H9 (cell line): ENCODE measurements around the gene SNAI1. TPM values are rescaled to one million over a fixed set of nuclear protein-coding genes. Genes with fewer than 3 reads are reported as not detected.
A peak's percentile ranks its signal among the peaks of the same experiment; 100 is the strongest.

Source experiments
- DNase-seq: peaks from one replicate; pipeline ENCODE4 v3.0.0-alpha.2; 2017
- H2AFZ ChIP-seq: one replicate; pipeline ENCODE4 v1.6.1; 2013; ENCODE audit warnings: mild to moderate bottlenecking, low read length, control low read depth, moderate library complexity
- H2AK5ac ChIP-seq: 2 replicates; pipeline ENCODE4 v1.6.1; 2013; ENCODE audit warnings: low read length, control low read depth, mixed read lengths; ENCODE audit not compliant: insufficient read length
- H2BK120ac ChIP-seq: one replicate; pipeline ENCODE4 v1.6.1; 2013; ENCODE audit warnings: low read depth, mild to moderate bottlenecking, low read length, control low read depth, inconsistent platforms; ENCODE audit not compliant: poor library complexity, severe bottlenecking
- H2BK12ac ChIP-seq: 2 replicates; pipeline ENCODE4 v1.6.1; 2013; ENCODE audit warnings: low read length, control low read depth, mixed read lengths, low read depth; ENCODE audit not compliant: insufficient read length
- H2BK15ac ChIP-seq: 2 replicates; pipeline ENCODE4 v1.6.1; 2013; ENCODE audit warnings: low read depth, low read length, control low read depth
- H2BK20ac ChIP-seq: one replicate; pipeline ENCODE4 v1.6.1; 2013; ENCODE audit warnings: low read depth, mild to moderate bottlenecking, low read length, control low read depth, inconsistent platforms; ENCODE audit not compliant: poor library complexity, severe bottlenecking
- H2BK5ac ChIP-seq: 2 replicates; pipeline ENCODE4 v1.6.1; 2013; ENCODE audit warnings: low read length, control low read depth, mixed read lengths; ENCODE audit not compliant: insufficient read length
- H3K14ac ChIP-seq: 2 replicates; pipeline ENCODE4 v1.6.1; 2013; ENCODE audit warnings: low read length, control low read depth; ENCODE audit not compliant: insufficient read depth
- H3K18ac ChIP-seq: 2 replicates; pipeline ENCODE4 v1.6.1; 2013; ENCODE audit warnings: low read depth, mild to moderate bottlenecking, mixed read lengths, low read length, control low read depth; ENCODE audit not compliant: insufficient read length
- H3K23ac ChIP-seq: 2 replicates; pipeline ENCODE4 v1.6.1; 2013; ENCODE audit warnings: low read length, control low read depth, mixed read lengths, low read depth; ENCODE audit not compliant: insufficient read length
- H3K23me2 ChIP-seq: 2 replicates; pipeline ENCODE4 v1.6.1; 2013; ENCODE audit warnings: low read depth, mild to moderate bottlenecking, mixed read lengths, low read length, control low read depth; ENCODE audit not compliant: insufficient read length, poor library complexity, severe bottlenecking
- H3K27ac ChIP-seq: 2 replicates; pipeline ENCODE4 v1.5.1; 2013; ENCODE audit warnings: low read length, control low read depth, mixed read lengths, low read depth; ENCODE audit not compliant: insufficient read length
- H3K27me3 ChIP-seq: 2 replicates; pipeline ENCODE4 v1.6.1; 2013; ENCODE audit warnings: low read length, control low read depth, inconsistent platforms; ENCODE audit not compliant: insufficient read depth
- H3K4ac ChIP-seq: 2 replicates; pipeline ENCODE4 v1.6.1; 2013; ENCODE audit warnings: low read depth, mild to moderate bottlenecking, control low read depth, inconsistent platforms, low read length, moderate library complexity
- H3K4me1 ChIP-seq: 2 replicates; pipeline ENCODE4 v1.6.1; 2013; ENCODE audit warnings: low read length, control low read depth, inconsistent platforms; ENCODE audit not compliant: insufficient read depth
- H3K4me2 ChIP-seq: 2 replicates; pipeline ENCODE4 v1.6.1; 2013; ENCODE audit warnings: low read length, control low read depth, mixed read lengths; ENCODE audit not compliant: insufficient read length, insufficient read depth
- H3K56ac ChIP-seq: 2 replicates; pipeline ENCODE4 v1.6.1; 2013; ENCODE audit warnings: low read depth, mild to moderate bottlenecking, mixed read lengths, low read length, control low read depth; ENCODE audit not compliant: insufficient read length
- H3K79me1 ChIP-seq: 2 replicates; pipeline ENCODE4 v1.6.1; 2013; ENCODE audit warnings: low read depth, mild to moderate bottlenecking, moderate library complexity, low read length, control low read depth, inconsistent platforms; ENCODE audit not compliant: insufficient read depth, poor library complexity, severe bottlenecking
- H3K79me2 ChIP-seq: 2 replicates; pipeline ENCODE4 v1.6.1; 2013; ENCODE audit warnings: low read length, control low read depth, inconsistent platforms; ENCODE audit not compliant: insufficient read depth
- H3K9ac ChIP-seq: 2 replicates; pipeline ENCODE4 v1.6.1; 2013; ENCODE audit warnings: low read length, control low read depth, mixed read lengths; ENCODE audit not compliant: insufficient read length; ENCODE audit errors: extremely low read depth
- H3K9me3 ChIP-seq: one replicate; pipeline ENCODE4 v1.6.1; 2013; ENCODE audit warnings: low read depth, low read length, inconsistent platforms; ENCODE audit not compliant: control insufficient read depth
- H3T11ph ChIP-seq: one replicate; pipeline ENCODE4 v1.6.1; 2013; ENCODE audit warnings: mild to moderate bottlenecking, low read length, control low read depth, inconsistent platforms
- H4K20me1 ChIP-seq: one replicate; pipeline ENCODE4 v1.6.1; 2013; ENCODE audit not compliant: control insufficient read depth, insufficient read length, insufficient read depth
- H4K5ac ChIP-seq: 2 replicates; pipeline ENCODE4 v1.6.1; 2013; ENCODE audit warnings: low read depth, mild to moderate bottlenecking, mixed read lengths, low read length, control low read depth; ENCODE audit not compliant: insufficient read length
- H4K8ac ChIP-seq: replicated peaks from 2 replicates; pipeline ENCODE4 v1.6.1; 2013; ENCODE audit warnings: low read length, control low read depth, mixed read lengths, low read depth; ENCODE audit not compliant: insufficient read length
- H4K91ac ChIP-seq: 2 replicates; pipeline ENCODE4 v1.6.1; 2013; ENCODE audit warnings: low read depth, mild to moderate bottlenecking, moderate library complexity, mixed read lengths, low read length, control low read depth; ENCODE audit not compliant: insufficient read length
- H3K27ac Mint-ChIP-seq, 3 experiments: 2 replicates in 2 of 3; 3 replicates in 1 of 3; pipeline ENCODE4 v1.8.0; 2020 to 2021; ENCODE audit warnings: mixed read lengths in 3 of 3, mild to moderate bottlenecking in 1 of 3, moderate library complexity in 1 of 3
- H3K27me3 Mint-ChIP-seq: 2 replicates; pipeline ENCODE4 v1.8.0; 2021; ENCODE audit warnings: low read depth, mild to moderate bottlenecking, moderate library complexity, mixed read lengths
- H3K36me3 Mint-ChIP-seq, 3 experiments: 2 replicates in 2 of 3; 3 replicates in 1 of 3; pipeline ENCODE4 v1.8.0; 2020 to 2021; ENCODE audit warnings: low read depth in 3 of 3, mixed read lengths in 3 of 3; ENCODE audit not compliant: insufficient read depth in 1 of 3
- H3K4me1 Mint-ChIP-seq, 2 experiments: 2 replicates each; pipeline ENCODE4 v1.8.0; 2020; ENCODE audit warnings: mixed read lengths in 2 of 2
- H3K4me3 Mint-ChIP-seq, 2 experiments: 2 replicates in 1 of 2; 3 replicates in 1 of 2; pipeline ENCODE4 v1.8.0; 2020 to 2021; ENCODE audit warnings: mild to moderate bottlenecking in 2 of 2, mixed read lengths in 2 of 2, moderate library complexity in 1 of 2
- H3K9me3 Mint-ChIP-seq, 2 experiments: 2 replicates in 1 of 2; 3 replicates in 1 of 2; pipeline ENCODE4 v1.8.0; 2020; ENCODE audit warnings: mild to moderate bottlenecking in 2 of 2, mixed read lengths in 2 of 2, moderate library complexity in 1 of 2
- WGBS: extraction: QIAGEN DNeasy Blood & Tissue Kit; methylation state at CpG from one replicate; pipeline ENCODE4 v1.1.7; 2013; ENCODE audit warnings: missing lambda C conversion rate, low lambda C conversion rate, mixed read lengths; ENCODE audit not compliant: insufficient read length; ENCODE audit errors: extremely low coverage; 5-methylcytosine and 5-hydroxymethylcytosine counted together
- total RNA-seq: library from RNA; stranded (reverse); gene quantifications from 2 replicates; pipeline ENCODE4 v1.2.1, GENCODE V29; 2021
- TF ChIP-seq, protein P1 (sequence below): fragments of 200-600 bp; sonication (generic); conservative IDR thresholded peaks from 3 replicates; pipeline ENCODE4 v1.8.0; 2021; ENCODE audit warnings: antibody characterized with exemption, mild to moderate bottlenecking

SNAI1 gene
- total RNA-seq, 1 experiment from 2014 or later = 7.0 TPM

DNA sequence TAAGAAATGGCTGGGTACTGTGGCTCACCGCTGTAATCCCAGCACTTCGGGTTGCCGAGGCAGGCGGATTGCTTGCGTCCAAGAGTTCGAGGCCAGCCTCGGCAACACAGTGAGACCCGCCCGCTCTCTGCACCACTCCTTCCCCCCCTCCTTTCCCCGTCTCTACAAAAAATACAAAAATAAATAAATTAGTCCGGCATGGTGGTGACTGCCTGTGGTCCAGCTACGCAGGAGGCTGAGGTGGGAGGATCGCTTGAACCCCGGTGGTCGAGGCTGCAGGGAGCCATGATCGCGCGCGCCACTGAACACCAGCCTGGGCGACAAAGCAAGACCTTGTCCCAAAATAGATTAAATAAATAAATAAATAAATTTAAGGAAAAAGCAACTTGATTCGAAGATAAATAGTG lies 47.0 kb upstream of the SNAI1 start:
- H3K9me3 Mint-ChIP-seq = no peaks in the 10 kb centered on the region
- H3K23me2 ChIP-seq = peaks cover 13% of the 10 kb centered on the region
- no peak for DNase-seq
- no peak overlapping the region for H3K56ac ChIP-seq
- H3K27me3 ChIP-seq = no peaks in the 10 kb centered on the region
- WGBS = no CpG with 5 or more reads among the region's 21 CpGs
- H4K8ac ChIP-seq = no peak overlapping the region
- H2BK120ac ChIP-seq = peak overlapping the region; percentile 38
- no peak overlapping the region for H3K23ac ChIP-seq
- H3K4me2 ChIP-seq = no peak overlapping the region
- no peaks in the 10 kb centered on the region for H3K79me1 ChIP-seq
- no peak overlapping the region for H2AK5ac ChIP-seq
- no peak overlapping the region for H3K14ac ChIP-seq
- H3K4me1 Mint-ChIP-seq = peaks cover 23 to 26% of the 10 kb centered on the region in 2 experiments
- no peaks in the 10 kb centered on the region for H3K9me3 ChIP-seq
- TF ChIP-seq, protein P1, sequence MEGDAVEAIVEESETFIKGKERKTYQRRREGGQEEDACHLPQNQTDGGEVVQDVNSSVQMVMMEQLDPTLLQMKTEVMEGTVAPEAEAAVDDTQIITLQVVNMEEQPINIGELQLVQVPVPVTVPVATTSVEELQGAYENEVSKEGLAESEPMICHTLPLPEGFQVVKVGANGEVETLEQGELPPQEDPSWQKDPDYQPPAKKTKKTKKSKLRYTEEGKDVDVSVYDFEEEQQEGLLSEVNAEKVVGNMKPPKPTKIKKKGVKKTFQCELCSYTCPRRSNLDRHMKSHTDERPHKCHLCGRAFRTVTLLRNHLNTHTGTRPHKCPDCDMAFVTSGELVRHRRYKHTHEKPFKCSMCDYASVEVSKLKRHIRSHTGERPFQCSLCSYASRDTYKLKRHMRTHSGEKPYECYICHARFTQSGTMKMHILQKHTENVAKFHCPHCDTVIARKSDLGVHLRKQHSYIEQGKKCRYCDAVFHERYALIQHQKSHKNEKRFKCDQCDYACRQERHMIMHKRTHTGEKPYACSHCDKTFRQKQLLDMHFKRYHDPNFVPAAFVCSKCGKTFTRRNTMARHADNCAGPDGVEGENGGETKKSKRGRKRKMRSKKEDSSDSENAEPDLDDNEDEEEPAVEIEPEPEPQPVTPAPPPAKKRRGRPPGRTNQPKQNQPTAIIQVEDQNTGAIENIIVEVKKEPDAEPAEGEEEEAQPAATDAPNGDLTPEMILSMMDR = no peak
- no peak overlapping the region for H3K27ac ChIP-seq
- no peak overlapping the region for H3K27ac Mint-ChIP-seq
- H4K20me1 ChIP-seq = no peaks in the 10 kb centered on the region
- peak overlapping the region; percentile 15 to 97; a peak in 3 of 5 replicates for H3K4me3 Mint-ChIP-seq
- H4K91ac ChIP-seq = no peak overlapping the region
- H3K9ac ChIP-seq = no peak overlapping the region
- no peak overlapping the region for H2BK15ac ChIP-seq
- no peak overlapping the region for H2BK20ac ChIP-seq
- peaks cover 4% of the 10 kb centered on the region; the same call in 1 of the 2 replicates for H3K4me1 ChIP-seq
- H3T11ph ChIP-seq = no peak overlapping the region
- H3K27me3 Mint-ChIP-seq = no peaks in the 10 kb centered on the region
- H3K36me3 Mint-ChIP-seq = peaks cover 3 to 21% (median 11%) of the 10 kb centered on the region in 3 experiments; a peak in 6 of 7 replicates
- no peak overlapping the region for H3K18ac ChIP-seq
- no peak overlapping the region for H4K5ac ChIP-seq
- no peak overlapping the region for H3K4ac ChIP-seq
- no peak overlapping the region for H2BK5ac ChIP-seq
- H2BK12ac ChIP-seq = no peak overlapping the region
- H3K79me2 ChIP-seq = peaks cover 30% of the 10 kb centered on the region
- H2AFZ ChIP-seq = no peak overlapping the region
